22Rv1 (cell line): ENCODE data around the gene SUPT20HL2.

Experiments
- H3K27ac ChIP-seq: fragments of 450-650 bp; 2 replicates; pipeline ENCODE4 v1.5.1; 2017
- ZFX ChIP-seq: fragments of 450-650 bp; IDR thresholded peaks from 2 replicates; pipeline ENCODE4 v1.6.1; 2017; ENCODE audit warnings: antibody characterized with exemption, borderline replicate concordance
- TF ChIP-seq, protein P1 (sequence below): fragments of 450-650 bp; IDR thresholded peaks from 2 replicates; pipeline ENCODE4 v1.5.1; 2017; ENCODE audit warnings: mild to moderate bottlenecking

SUPT20HL2 gene

DNA sequence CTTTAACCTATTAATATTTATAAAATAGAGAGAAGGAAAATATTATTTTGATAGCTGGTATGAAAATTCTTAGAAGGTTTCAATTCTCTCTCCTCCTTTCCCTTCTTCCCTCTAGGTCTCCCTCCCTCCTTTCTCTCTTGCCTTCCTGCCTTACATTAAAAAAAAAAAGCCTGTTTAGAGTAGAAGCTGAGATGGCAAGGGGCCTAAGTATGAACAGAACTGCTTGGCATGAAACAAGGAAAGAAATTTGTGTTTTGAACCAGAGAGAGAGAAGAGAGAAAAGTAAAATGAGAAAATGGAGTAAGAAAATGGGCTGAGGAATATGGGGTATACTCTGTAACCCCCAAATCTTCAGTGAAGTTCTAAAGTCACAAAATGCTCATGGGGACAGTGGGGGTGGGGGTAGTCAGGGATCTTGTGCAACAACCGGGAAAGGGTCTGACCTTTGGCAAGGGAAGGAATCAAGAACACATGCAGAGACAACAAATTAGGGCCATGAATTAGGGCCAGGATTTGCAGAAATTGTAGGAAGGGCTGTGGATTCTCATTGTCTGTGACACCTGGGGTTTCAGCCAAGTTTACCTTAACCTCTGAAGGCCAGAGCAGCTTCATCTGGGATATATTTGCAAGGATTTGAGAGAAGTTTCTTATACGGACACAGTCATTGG is 30.6 kb downstream of the SUPT20HL2 start:
- H3K27ac ChIP-seq: no peak overlapping the region
- TF ChIP-seq, protein P1, sequence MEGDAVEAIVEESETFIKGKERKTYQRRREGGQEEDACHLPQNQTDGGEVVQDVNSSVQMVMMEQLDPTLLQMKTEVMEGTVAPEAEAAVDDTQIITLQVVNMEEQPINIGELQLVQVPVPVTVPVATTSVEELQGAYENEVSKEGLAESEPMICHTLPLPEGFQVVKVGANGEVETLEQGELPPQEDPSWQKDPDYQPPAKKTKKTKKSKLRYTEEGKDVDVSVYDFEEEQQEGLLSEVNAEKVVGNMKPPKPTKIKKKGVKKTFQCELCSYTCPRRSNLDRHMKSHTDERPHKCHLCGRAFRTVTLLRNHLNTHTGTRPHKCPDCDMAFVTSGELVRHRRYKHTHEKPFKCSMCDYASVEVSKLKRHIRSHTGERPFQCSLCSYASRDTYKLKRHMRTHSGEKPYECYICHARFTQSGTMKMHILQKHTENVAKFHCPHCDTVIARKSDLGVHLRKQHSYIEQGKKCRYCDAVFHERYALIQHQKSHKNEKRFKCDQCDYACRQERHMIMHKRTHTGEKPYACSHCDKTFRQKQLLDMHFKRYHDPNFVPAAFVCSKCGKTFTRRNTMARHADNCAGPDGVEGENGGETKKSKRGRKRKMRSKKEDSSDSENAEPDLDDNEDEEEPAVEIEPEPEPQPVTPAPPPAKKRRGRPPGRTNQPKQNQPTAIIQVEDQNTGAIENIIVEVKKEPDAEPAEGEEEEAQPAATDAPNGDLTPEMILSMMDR: no peak
- no peak for TF ChIP-seq ZFX

DNA sequence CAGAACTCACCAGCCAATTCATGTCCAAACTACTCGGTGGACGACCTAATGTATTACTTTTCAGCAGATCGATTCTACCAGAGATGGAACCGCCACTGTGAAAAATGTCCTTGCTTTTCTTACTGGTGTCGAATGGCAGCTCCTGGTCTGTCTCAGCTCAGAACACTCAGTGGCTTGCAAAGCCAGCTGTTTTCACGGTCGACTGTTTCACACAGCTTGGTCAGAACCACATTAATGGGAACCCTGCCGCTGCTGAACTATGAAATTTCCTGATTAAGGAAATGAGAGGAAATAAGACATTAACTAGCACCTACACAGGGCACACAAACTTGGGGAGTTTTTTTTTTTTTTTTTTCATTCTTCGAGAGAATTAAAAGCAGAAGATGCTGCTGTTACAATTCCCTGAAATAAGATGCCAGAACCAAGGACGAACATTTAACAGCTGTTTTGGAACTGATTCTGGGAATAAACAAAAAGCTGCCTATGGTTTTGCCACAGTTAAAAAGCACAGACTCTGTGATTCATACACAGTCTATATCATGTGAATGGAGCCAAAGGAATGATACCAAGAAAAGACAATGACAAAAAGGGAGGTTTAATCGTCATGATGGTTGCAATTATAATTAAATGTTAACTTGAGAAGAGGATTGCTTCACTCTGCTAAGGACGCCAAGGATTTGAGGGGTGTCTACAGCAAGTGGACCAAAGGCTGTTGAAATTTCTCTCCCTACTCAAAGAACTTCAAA is 31.3 kb downstream of the SUPT20HL2 start:
- no peak overlapping the region for H3K27ac ChIP-seq
- no peak for TF ChIP-seq ZFX
- TF ChIP-seq, protein P1: no peak

DNA sequence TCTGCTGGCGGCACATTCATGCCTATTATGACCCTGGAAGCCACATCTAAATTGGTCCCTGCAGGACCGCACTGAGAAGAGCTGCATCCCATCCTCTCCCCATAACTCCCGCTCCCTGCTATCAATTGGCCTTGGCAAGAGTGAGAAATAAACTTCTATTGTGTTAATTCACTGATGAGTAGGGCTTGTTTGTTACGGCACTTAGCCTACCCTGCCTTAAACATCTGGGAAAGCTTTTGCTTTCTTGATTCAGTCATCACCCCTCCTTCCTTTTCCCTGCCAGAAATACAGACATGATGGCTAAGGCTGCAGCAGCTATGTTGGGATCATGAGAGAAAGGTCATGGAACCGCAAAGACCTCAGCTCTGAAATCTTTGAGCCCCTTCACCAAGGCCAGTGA is 36.5 kb downstream of the SUPT20HL2 start:
- TF ChIP-seq, protein P1: no peak
- no peak for TF ChIP-seq ZFX
- H3K27ac ChIP-seq: no peak overlapping the region

DNA sequence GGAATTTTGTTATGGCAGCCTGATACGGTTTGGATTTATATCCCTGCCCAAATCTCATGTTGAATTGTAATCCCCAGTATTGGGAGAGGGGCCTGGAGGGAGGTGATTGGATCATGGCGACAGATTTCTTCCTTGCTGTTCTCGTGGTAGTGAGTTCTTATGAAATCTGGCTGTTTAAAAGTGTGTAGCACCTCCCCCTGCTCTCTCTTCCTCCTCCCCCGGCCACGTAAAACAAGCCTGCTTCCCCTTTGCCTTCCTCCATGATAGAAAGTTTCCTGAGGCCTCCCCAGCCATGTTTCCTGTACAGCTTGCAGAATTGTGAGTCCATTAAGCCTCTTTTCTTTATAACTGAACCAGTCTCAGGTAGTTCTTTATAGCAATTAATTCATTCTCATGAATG is 37.9 kb downstream of the SUPT20HL2 start:
- TF ChIP-seq, protein P1: no peak
- H3K27ac ChIP-seq: no peak overlapping the region

DNA sequence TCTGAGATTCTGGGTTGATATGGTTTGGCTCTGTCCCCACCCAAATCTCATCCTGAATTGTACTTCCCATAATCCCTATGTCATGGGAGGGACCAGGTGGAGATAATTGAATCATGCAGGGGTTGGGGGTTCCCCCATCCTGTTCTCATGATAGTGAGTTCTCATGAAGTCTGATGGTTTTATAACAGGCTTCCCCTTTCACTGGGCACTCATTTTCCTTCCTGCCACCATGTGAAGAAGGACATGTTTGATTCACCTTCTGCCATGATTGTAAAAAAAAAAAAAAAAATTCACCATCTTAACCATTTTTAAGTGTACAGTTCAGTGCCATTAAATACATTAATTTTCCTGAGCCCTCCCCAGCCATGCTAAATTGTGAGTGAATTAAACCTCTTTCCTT is 42.6 kb downstream of the SUPT20HL2 start:
- TF ChIP-seq ZFX: no peak
- TF ChIP-seq, protein P1: no peak
- H3K27ac ChIP-seq: no peak overlapping the region

DNA sequence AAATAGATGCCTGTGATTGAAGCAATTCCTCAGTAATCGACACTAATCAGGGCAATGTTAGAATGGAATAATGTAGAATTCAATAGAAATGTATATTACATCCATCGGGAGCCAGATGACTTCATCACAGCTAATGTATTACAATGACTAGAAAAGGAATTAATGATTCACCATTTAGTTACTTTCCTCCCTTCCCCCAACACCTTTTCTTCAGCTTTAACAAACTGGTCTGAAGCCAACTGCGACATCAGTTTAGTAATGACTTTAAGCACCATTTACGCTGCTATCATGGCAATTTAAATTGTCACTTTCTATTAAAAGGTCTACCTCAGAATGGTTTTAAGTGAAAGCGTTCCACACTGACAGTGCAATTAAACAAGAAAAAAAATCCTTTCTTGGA is 45.1 kb downstream of the SUPT20HL2 start:
- no peak for TF ChIP-seq ZFX
- TF ChIP-seq, protein P1: no peak
- no peak overlapping the region for H3K27ac ChIP-seq

DNA sequence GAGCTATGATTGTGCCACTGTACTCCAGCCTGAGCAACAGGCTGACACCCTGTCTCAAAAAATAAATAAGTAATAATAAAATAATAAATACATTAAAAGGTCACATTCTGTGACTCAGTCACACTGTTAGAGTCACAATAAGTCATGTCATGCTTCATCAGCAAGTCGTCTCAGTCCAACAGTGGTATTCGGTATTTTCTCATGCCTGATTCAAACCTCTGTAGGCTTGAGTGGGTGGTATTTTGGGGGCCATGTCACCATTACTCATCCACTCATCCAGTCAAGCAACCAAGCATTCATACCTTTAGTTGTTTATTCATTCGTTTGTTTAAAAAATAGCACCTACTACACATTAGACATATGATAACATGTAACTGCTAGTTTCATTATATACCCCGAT is 46.9 kb downstream of the SUPT20HL2 start:
- TF ChIP-seq ZFX: no peak
- TF ChIP-seq, protein P1: no peak
- no peak overlapping the region for H3K27ac ChIP-seq
